HepG2 (cell line): Measurements from ENCODE around the gene FRMD4A. TPM values are rescaled to one million over a fixed set of nuclear protein-coding genes. Genes with fewer than 3 reads are reported as not detected.

Source experiments
- ATAC-seq: fragments of 200-7000 bp; cut with Tn5 transposase; 3 replicates; pipeline ENCODE4 v1.9.1; 2020; ENCODE audit warnings: mild to moderate bottlenecking, moderate library complexity
- BruUV-seq: library from RNA; stranded (reverse); fragments of 400-500 nt; replicated peaks from 2 replicates; lab custom pipeline; 2021; lab: Mats Ljungman, UMichigan
- CTCF ChIA-PET: fragments of 300-600 bp; formaldehyde crosslinking; extraction: SDS; loops from one replicate; lab custom pipeline; 2021; ENCODE audit warnings: low total read pairs, inconsistent platforms, low intra/inter-chr PET ratio; lab: Yijun Ruan, JAX
- POLR2A ChIA-PET: fragments of 350-600 bp; sonication (Branson Sonifier 250); formaldehyde crosslinking; loops from one replicate; lab custom pipeline; 2020; ENCODE audit warnings: antibody characterized with exemption, inconsistent platforms; lab: Yijun Ruan, JAX
- DNase-seq: peaks from one replicate; pipeline ENCODE4 v3.0.0-alpha.2; 2015; ENCODE audit warnings: low spot score
- FAIRE-seq: peaks from 3 replicates; lab custom pipeline; 2011; peaks lifted over from hg19 to GRCh38; lab: Jason Lieb, UNC
- H2AFZ ChIP-seq: one replicate; pipeline ENCODE4 v1.6.1; 2011; ENCODE audit warnings: low read length, inconsistent platforms
- H3K27ac ChIP-seq: fragments of 300-600 bp; 3 replicates; pipeline ENCODE4 v1.8.0; 2011; ENCODE audit warnings: mixed run types, mild to moderate bottlenecking, mixed read lengths, low read length, inconsistent platforms; ENCODE audit not compliant: insufficient read depth; ENCODE audit errors: extremely low read length
- H3K27me3 ChIP-seq, 2 experiments: fragments of 200-600 bp in 1 of 2; 2 replicates in 1 of 2; 3 replicates in 1 of 2; pipeline versions ENCODE4 v1.6.0 to v1.8.0; 2011; ENCODE audit warnings: low read length in 2 of 2, mild to moderate bottlenecking in 2 of 2, moderate library complexity in 2 of 2, inconsistent platforms in 1 of 2; ENCODE audit not compliant: insufficient read depth in 2 of 2, control insufficient read depth in 1 of 2
- H3K36me3 ChIP-seq, 2 experiments: fragments of 200-600 bp in 1 of 2; replicated peaks in 1 of 2; 2 replicates in 1 of 2; 3 replicates in 1 of 2; pipeline versions ENCODE4 v1.5.1 to v1.8.0; 2011; ENCODE audit warnings: low read length in 2 of 2, inconsistent platforms in 1 of 2; ENCODE audit not compliant: insufficient read depth in 2 of 2, control insufficient read depth in 1 of 2
- H3K4me1 ChIP-seq: 2 replicates; pipeline ENCODE4 v1.5.1; 2012; ENCODE audit warnings: low read length, inconsistent platforms; ENCODE audit not compliant: insufficient read depth
- H3K4me2 ChIP-seq: 2 replicates; pipeline ENCODE4 v1.6.0; 2011; ENCODE audit warnings: low read depth, low read length, inconsistent platforms
- H3K4me3 ChIP-seq, 3 experiments: fragments of 200-600 bp in 1 of 3; sonication (generic), shearing (Covaris generic) in 1 of 3; replicated peaks in 1 of 3; 2 replicates each; pipeline ENCODE4 v1.5.1; 2011 to 2016; ENCODE audit warnings: low read length in 3 of 3, inconsistent platforms in 2 of 3, low read depth in 2 of 3, mild to moderate bottlenecking in 2 of 3, control low read depth in 1 of 3, mixed read lengths in 1 of 3; ENCODE audit not compliant: insufficient read depth in 1 of 3
- H3K79me2 ChIP-seq: one replicate; pipeline ENCODE4 v1.6.1; 2011; ENCODE audit warnings: low read length, inconsistent platforms; ENCODE audit not compliant: insufficient read depth
- H3K9ac ChIP-seq: 2 replicates; pipeline ENCODE4 v1.6.0; 2011; ENCODE audit warnings: mild to moderate bottlenecking, low read depth, low read length, inconsistent platforms; ENCODE audit not compliant: insufficient read depth
- H3K9me3 ChIP-seq: 2 replicates; pipeline ENCODE4 v1.5.1; 2012; ENCODE audit warnings: mild to moderate bottlenecking, low read length
- H4K20me1 ChIP-seq: 2 replicates; pipeline ENCODE4 v1.6.0; 2011; ENCODE audit warnings: inconsistent platforms, mild to moderate bottlenecking, low read length, moderate library complexity; ENCODE audit not compliant: insufficient read depth
- EZH2 ChIP-seq: conservative IDR thresholded peaks from 2 replicates; pipeline ENCODE4 v1.6.1; 2012; ENCODE audit warnings: mild to moderate bottlenecking, low read depth, low read length, moderate library complexity
- HDAC2 ChIP-seq: sonication (generic); formaldehyde crosslinking; IDR thresholded peaks from 2 replicates; pipeline ENCODE4 v1.4.0; 2020; ENCODE audit warnings: missing genetic modification reagents
- RORA ChIP-seq: sonication (generic); formaldehyde crosslinking; IDR thresholded peaks from 2 replicates; pipeline ENCODE4 v1.5.0; 2020; ENCODE audit warnings: mild to moderate bottlenecking, missing genetic modification reagents, moderate library complexity
- SRSF9 ChIP-seq: fragments of 200-400 bp; formaldehyde crosslinking; IDR thresholded peaks from 2 replicates; pipeline ENCODE4 v1.6.1; 2018; ENCODE audit warnings: borderline replicate concordance, mild to moderate bottlenecking, low read depth, low read length; ENCODE audit not compliant: insufficient read depth, poor library complexity, severe bottlenecking
- TBP ChIP-seq: sonication (generic); formaldehyde crosslinking; IDR thresholded peaks from 2 replicates; pipeline ENCODE4 v1.5.0; 2020; ENCODE audit warnings: missing genetic modification reagents
- ZFY ChIP-seq: sonication (generic); formaldehyde crosslinking; IDR thresholded peaks from 2 replicates; pipeline ENCODE4 v1.4.0; 2020; ENCODE audit warnings: missing genetic modification reagents
- ZNF747 ChIP-seq: sonication (generic); formaldehyde crosslinking; IDR thresholded peaks from 2 replicates; pipeline ENCODE4 v1.8.1; 2023; ENCODE audit warnings: missing genetic modification reagents, mild to moderate bottlenecking, borderline replicate concordance
- WGBS: methylation state at CpG from one replicate; pipeline ENCODE4 v1.1.6; 2017; ENCODE audit warnings: low lambda C conversion rate; 5-methylcytosine and 5-hydroxymethylcytosine counted together
- in situ Hi-C: cut with HindIII; loops from 2 replicates; pipeline ENCODE4 v1.10.0; 2017; ENCODE audit warnings: low pct_unique_long_range_greater_than_20kb; ENCODE audit not compliant: extremely low pct_ligation_motif_present
- intact Hi-C: fragments of 100-400 bp; cut with micrococcal nuclease; formaldehyde crosslinking; loops from one replicate; pipeline ENCODE4 v1.10.0; 2022; ENCODE audit not compliant: unreplicated experiment
- polyA plus RNA-seq, 8 experiments: library from polyadenylated mRNA; depleted of rRNA in 3 of 8; stranded (reverse) in 7 of 8; unstranded in 1 of 8; fragments of >200 nt; fragmentation: Illumina TruSeq in 4 of 8; extraction: Trizol in 4 of 8; gene quantifications; 2 replicates each; pipeline versions ENCODE4 v1.2.1 to v1.2.3, GENCODE V29; 2011 to 2016; ENCODE audit warnings: low read depth in 4 of 8, missing spikeins in 1 of 8, mixed read lengths in 1 of 8; ENCODE audit not compliant: insufficient read depth in 1 of 8
- total RNA-seq, 5 experiments: library from RNA; depleted of rRNA; stranded (reverse); fragments of >200 nt; fragmentation: Illumina TruSeq; extraction: Trizol; gene quantifications; 2 replicates each; pipeline ENCODE4 v1.2.3, GENCODE V29; 2016; ENCODE audit warnings: low read depth in 1 of 5

Gene FRMD4A
- total and polyA plus RNA-seq, 2 of the 13 experiments (the other 11 are each of a cell fraction or from before 2014, with no cell fraction given): 0.09 to 0.26 TPM

GRCh38 chr10:13891128-13892000 is 439.4 kb downstream of the FRMD4A start:
- Histone ChIP-seq H3K4me2 (peak overlapping the region; percentile 7; the same call in 1 of the 2 replicates), H3K9ac (no peak overlapping the region), H3K9me3 (no peaks in the 10 kb centered on the region), H4K20me1 (no peaks in the 10 kb centered on the region), H3K79me2 (no peaks in the 10 kb centered on the region), H3K36me3 (no peaks in the 10 kb centered on the region), H3K27me3 (peaks cover 1 to 68% of the 10 kb centered on the region in 2 experiments; a peak in 4 of 5 replicates), H2AFZ (no peak overlapping the region)
- ChIA-PET POLR2A (no interaction called here), CTCF (no interaction called here)
- in situ Hi-C loops: no loop called here
- FAIRE-seq (no peak), ATAC-seq (no peak; the same call in 1 of the 3 replicates), DNase-seq (no peak)
- intact Hi-C loops: no loop called here
- no TSS peak for BruUV-seq
- 24% methylated on average over 30 of the region's 87 CpGs for WGBS
- TF ChIP-seq HDAC2 (CRISPR knock-in tag) (no peak), EZH2 (peak; percentile 68)
- TF ChIP-seq, all 625 proteins: peak for 1
- Histone ChIP-seq H3K4me1 (no peaks in the 10 kb centered on the region), H3K4me3 (peak overlapping the region in 1 of 3 experiments; percentile 23; a peak in 1 of 6 replicates), H3K27ac (no peak overlapping the region)

GRCh38 chr10:13890233-13891127 is 440.2 kb downstream of the FRMD4A start:
- Histone ChIP-seq H3K9me3 (no peaks in the 10 kb centered on the region), H3K27ac (no peak overlapping the region), H3K79me2 (no peaks in the 10 kb centered on the region), H3K36me3 (no peaks in the 10 kb centered on the region), H4K20me1 (no peaks in the 10 kb centered on the region), H3K4me3 (no peak overlapping the region), H3K27me3 (peaks cover 1 to 70% of the 10 kb centered on the region in 2 experiments; a peak in 4 of 5 replicates), H3K4me2 (no peak overlapping the region), H3K4me1 (no peaks in the 10 kb centered on the region), H2AFZ (no peak overlapping the region), H3K9ac (no peak overlapping the region)
- ChIA-PET POLR2A (no interaction called here), CTCF (no interaction called here)
- TF ChIP-seq ZNF747 (CRISPR knock-in tag) (no peak), SRSF9 (no peak), ZFY (no peak), RORA (CRISPR knock-in tag) (no peak), TBP (CRISPR knock-in tag) (no peak)
- intact Hi-C loops: no loop called here
- DNase-seq (no peak), FAIRE-seq (no peak), ATAC-seq (no peak)
- no TSS peak for BruUV-seq
- in situ Hi-C loops: no loop called here
- 27% methylated on average over 11 of the region's 26 CpGs for WGBS
